Measurements from ENCODE around the gene CTXN1.

Gene CTXN1

DNA sequence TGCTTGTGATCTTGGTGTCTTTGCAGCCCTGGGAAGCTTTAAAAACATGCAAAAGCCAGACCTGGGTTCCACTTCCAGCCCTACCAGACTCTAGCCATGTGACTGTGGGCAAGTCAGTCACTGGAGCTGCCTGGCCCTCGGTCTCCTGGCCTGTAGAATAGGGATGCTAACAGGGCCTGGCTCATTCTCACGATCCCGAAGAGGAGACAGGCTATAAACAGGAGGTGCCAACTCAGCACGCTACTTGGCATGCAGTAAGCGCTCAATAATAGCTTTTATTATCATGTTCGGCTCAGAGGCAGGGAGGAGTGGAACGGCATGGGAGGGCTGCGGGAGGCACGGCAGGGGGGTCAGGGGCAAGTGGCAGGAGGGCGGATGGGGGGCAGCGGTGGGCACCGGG is 1.7 kb downstream of the CTXN1 start:
- TF ChIP-seq, protein P1, sequence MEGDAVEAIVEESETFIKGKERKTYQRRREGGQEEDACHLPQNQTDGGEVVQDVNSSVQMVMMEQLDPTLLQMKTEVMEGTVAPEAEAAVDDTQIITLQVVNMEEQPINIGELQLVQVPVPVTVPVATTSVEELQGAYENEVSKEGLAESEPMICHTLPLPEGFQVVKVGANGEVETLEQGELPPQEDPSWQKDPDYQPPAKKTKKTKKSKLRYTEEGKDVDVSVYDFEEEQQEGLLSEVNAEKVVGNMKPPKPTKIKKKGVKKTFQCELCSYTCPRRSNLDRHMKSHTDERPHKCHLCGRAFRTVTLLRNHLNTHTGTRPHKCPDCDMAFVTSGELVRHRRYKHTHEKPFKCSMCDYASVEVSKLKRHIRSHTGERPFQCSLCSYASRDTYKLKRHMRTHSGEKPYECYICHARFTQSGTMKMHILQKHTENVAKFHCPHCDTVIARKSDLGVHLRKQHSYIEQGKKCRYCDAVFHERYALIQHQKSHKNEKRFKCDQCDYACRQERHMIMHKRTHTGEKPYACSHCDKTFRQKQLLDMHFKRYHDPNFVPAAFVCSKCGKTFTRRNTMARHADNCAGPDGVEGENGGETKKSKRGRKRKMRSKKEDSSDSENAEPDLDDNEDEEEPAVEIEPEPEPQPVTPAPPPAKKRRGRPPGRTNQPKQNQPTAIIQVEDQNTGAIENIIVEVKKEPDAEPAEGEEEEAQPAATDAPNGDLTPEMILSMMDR (IDR thresholded peaks at IDR 0.05; ENCODE audit: low read length, missing control alignments), result no peak
- no peak for DNase-seq (ENCODE audit: low read depth)
- no peak overlapping the region for H3K4me3 ChIP-seq (replicated peaks; ENCODE audit: low read depth, low read length)

DNA sequence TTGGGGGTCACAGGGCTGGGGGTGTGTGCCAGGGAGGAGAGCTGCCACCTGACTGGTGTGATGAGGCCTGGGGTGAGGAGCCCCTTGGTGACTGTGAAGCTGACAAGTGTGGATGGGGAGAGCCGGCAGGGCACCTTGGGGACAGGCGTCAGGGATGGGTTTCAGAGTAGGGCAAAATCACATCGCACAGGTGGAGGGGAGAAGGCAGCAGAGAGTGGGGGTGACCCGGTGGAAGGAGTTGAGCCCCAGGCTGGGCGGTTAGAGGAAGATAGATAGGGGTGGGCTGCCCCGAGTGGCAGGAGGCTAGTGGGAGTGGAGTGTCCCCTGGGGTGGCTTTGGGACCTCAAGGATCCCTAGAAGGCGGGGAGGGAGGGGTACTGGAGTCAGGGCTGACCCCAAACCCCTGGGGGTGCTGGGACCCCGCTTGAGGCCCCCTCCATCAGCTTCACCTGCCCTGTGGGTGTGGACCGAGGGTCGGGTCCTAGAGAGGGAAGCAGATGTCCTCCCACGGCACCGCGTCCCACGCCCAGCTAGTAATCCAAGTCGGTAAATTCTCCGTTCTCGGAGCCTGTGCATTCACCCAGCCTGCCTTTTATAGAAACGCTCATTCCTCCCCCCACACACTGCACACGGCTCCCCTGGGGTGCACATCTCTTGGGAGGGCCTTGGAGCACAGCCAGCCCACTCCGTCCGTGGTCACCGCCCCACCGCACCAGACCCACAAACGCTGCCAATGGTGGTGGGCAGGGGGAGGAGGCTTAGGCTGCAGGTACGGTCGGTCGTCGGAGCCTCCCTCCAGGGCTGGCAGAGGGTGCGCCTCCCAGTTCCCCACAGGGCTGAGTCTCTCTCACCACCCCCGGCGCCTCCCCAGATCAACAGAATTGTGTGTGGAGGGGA is 2.4 kb downstream of the CTXN1 start:
- TF ChIP-seq, protein P1 (IDR thresholded peaks at IDR 0.05; ENCODE audit: low read length, missing control alignments), result no peak
- no peak overlapping the region for H3K4me3 ChIP-seq (replicated peaks; ENCODE audit: low read depth, low read length)
- DNase-seq (ENCODE audit: low read depth), result no peak

DNA sequence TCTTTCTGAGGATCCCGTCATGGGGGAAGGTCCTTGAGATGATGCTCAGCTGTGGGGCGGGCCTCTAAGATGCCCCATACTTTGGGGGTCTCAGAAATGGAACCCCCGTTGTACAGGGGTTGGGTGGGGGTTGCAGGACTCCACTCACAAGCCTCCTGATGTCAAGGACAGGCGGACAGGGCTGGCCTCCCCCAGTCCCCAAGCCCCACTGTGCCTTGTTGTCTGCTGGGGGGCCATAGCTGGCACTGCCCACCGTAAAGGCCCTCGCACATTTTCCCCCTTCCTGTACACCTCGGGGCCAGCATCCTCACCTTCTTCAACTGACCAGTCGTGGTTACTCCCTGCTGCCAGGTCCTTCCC is 3.1 kb downstream of the CTXN1 start:
- no peak for DNase-seq (ENCODE audit: low read depth)
- TF ChIP-seq, protein P1 (IDR thresholded peaks at IDR 0.05; ENCODE audit: low read length, missing control alignments), result no peak
- H3K4me3 ChIP-seq (replicated peaks; ENCODE audit: low read depth, low read length), result no peak overlapping the region

DNA sequence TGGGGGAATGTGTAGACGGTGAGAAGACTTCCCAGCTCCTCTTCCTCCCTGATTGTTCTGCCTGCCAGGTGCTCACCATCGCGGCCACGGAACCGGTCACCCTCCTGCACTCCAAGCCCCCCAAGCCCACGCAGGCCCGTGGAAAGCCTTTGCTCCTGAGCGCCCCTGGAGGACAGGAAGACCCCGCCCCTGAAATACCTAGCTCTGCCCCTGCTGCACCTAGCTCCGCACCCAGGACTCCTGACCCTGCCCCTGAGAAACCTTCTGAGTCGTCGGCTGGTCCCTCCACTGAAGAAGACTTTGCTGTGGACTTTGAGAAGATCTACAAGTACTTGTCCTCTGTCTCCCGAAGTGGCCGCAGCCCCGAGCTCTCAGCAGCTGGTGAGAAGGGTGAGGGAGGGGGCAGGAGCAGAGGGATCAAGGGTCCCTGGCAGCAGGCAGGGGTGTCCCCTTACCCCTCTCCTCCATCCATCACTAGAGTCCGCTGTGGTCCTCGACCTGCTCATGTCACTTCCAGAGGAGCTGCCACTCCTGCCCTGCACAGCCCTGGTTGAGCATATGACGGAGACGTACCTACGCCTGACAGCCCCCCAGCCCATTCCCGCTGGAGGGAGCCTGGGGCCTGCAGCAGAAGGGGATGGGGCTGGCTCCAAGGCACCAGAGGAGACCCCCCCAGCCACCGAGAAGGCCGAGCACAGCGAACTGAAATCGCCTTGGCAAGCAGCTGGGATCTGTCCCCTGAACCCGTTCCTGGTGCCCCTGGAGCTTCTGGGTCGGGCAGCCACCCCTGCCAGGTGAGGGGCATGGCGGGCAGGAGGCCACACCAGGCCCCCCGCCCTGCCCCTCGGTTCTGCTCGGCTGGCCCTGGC is 3.7 kb downstream of the CTXN1 start:
- no peak for DNase-seq (ENCODE audit: low read depth)
- peak overlapping the region; percentile 64 for H3K4me3 ChIP-seq (replicated peaks; ENCODE audit: low read depth, low read length)
- TF ChIP-seq, protein P1 (IDR thresholded peaks at IDR 0.05; ENCODE audit: low read length, missing control alignments), result no peak

DNA sequence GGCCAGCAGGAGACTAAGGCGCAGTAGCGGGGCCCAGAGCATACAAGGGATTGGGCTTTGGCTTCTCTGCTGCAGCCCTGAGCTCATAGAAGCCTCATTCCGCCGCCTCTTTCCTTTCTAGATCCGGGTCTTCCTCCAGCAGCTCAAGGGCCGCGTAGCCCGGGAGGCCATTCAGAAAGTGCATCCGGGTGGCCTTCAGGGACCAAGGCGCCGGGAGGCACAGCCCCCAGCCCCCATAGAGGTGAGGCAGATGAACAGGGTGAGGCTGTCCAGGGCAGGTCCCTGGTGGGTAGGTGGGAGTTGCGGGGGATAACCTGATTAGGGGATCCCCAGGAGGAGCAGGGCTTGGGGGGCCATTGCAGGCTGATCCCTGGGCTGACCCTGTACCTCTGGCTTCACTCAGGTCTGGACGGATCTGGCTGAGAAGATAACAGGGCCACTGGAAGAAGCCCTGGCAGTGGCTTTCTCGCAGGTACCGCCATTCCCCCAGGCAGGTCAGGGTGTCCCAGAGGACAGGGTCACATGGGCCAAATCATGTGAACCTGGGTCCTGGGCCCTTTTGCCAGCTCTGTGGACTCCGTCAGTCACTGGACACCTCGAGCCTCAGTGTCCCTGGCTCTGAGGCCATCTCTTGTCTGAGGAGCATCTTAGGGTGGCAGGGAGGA is 4.5 kb downstream of the CTXN1 start:
- no peak for DNase-seq (ENCODE audit: low read depth)
- peak overlapping the region; percentile 64 for H3K4me3 ChIP-seq (replicated peaks; ENCODE audit: low read depth, low read length)
- TF ChIP-seq, protein P1 (IDR thresholded peaks at IDR 0.05; ENCODE audit: low read length, missing control alignments), result no peak

DNA sequence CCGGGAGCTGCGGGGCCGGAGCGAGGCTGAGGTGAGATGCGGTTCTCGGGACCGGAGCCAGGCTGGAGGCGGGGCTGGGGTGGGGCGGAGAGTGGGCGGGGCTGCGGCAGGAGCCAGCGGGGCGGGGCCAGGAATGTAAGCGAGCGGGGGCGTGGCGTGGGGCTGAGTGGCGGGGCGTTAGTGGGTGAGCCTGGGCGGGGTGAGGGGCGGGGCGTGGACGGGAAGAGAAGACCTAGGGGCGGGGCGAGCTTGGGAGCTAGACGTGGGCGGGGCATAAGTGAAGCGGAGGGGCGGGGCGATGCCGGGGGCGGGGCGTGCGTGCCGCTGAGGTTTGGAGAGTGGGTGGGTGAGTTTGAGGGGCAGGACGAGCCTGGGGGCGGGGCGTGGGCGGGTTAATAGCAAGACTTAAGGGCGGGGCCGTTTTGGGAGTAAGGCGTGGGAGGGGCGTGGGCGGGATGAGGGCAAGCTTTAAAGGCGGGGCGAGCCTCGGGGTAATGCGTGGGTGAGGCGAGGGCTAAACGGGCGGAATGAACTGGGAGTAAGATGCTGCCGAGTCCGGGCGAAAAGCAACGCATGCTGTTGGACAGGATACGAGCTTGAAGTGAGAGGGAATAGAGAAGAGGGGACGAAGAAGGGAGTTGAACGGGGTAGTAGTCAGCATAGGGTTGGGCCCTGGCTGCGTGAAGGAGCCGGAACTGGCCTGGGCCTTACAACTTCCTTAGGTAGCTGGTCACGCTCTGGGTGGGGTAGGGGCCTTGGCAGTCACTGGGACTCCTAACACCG is 5.2 kb downstream of the CTXN1 start:
- TF ChIP-seq, protein P1 (IDR thresholded peaks at IDR 0.05; ENCODE audit: low read length, missing control alignments), result no peak
- H3K4me3 ChIP-seq (replicated peaks; ENCODE audit: low read depth, low read length), result peak overlapping the region; percentile 68
- DNase-seq (ENCODE audit: low read depth), result peak; percentile 98

Data from fibroblast of pulmonary artery (primary cell).